GM15510 (cell line): ENCODE measurements around the gene STPG3.

Experiments
- POLR2A ChIP-seq: IDR thresholded peaks from 3 replicates; pipeline ENCODE4 v1.6.1; 2011; ENCODE audit warnings: borderline replicate concordance; ENCODE audit not compliant: insufficient read length; ENCODE audit errors: extremely low read depth

The STPG3 gene

DNA sequence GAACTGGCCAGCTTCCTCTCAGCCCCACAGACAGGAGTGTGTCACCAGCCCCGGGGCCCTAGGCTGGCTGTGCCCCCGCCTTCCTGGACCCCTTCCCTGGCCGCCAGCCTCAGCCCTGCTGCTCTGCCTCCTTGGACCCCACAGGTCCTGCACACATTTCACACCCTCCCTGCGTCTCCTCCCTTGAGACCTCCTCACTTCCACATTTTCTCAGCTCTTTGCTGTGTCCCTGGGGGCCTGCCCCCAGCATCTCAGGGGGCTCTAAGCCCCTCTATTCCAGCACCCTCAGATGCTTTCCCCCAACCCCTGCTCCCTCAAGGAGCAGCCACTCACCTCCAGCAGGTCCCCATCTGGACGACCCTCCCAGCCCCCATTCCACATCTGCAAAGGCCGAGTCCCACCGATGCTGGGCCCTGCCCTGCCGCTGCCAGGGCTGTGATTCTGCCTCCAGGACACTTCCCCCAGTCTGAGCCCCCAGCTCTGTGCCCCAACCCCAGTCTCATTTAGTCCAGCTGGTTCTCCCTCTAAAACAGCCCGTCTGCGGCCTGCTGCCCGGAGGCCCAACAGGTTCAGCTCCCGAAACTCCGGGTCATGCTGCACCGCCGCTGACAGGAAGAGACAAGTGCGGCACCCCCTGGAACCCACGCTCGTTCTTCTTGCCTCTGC lies 16.2 kb upstream of the STPG3 start:
- no peak for TF ChIP-seq POLR2A

DNA sequence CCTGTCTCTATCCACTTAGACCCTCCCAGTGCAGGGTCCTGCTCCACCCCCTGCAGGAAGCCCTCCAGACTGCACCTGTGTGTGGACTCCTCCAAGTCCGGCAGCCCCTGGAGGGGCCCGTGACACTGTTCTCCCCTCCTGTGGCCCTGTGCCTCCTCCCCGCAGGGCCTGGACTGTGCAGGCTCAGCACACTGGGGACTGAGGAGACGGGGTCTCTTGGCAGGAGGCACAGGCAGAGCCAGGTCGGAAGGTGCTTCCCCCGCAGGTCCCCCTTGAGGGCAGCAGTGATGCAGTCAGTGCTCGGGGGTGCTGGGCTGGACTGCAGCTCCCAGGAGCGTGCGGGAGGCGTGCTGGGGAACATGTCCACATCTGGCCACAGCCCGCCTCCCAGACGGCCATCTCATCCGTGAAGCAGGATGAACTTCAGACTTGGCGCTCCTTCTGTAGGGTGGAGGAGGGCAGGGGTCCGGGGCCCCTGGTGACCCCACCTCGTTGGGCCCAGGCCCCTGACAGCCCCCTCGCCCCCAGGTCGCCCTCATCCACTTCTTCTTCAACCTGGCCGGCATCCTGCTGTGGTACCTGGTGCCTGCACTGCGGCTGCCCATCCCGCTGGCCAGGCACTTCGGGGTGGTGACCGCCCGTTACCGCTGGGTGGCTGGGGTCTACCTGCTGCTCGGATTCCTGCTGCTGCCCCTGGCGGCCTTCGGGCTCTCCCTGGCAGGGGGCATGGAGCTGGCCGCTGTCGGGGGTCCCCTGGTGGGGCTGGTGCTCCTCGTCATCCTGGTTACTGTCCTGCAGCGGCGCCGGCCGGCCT lies 15.5 kb upstream of the STPG3 start:
- TF ChIP-seq POLR2A = no peak

- peak; percentile 26 for TF ChIP-seq POLR2A
Measured at GRCh38 chr9:137236238-137236935, 14.7 kb upstream of the STPG3 start.

DNA sequence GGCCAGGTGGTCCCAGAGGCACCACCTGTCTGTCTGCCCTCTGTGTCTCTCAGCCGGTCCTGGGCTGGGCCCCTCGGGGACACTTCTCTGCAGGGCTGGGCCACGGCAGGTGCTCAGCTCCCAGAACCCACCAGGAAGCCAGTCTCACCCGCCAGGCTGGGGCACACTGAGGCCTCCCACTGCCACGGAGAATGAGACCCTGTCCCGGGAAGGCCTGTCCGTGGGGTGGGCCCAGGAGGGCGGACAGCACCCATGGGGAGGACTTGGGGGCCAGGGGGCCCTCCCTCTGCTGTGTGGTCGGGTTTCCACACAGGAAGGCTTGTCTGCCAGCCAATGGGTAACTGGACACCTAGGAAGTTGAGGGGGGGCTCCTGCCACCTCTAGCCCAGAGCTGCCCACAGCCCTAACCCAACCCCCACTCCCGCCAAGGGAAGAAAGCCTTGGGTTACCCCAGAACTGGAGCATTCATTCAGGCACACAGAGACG lies 14.1 kb upstream of the STPG3 start:
- no peak for TF ChIP-seq POLR2A

- no peak for TF ChIP-seq POLR2A
Measured at GRCh38 chr9:137237759-137238726, 13.0 kb upstream of the STPG3 start.

DNA sequence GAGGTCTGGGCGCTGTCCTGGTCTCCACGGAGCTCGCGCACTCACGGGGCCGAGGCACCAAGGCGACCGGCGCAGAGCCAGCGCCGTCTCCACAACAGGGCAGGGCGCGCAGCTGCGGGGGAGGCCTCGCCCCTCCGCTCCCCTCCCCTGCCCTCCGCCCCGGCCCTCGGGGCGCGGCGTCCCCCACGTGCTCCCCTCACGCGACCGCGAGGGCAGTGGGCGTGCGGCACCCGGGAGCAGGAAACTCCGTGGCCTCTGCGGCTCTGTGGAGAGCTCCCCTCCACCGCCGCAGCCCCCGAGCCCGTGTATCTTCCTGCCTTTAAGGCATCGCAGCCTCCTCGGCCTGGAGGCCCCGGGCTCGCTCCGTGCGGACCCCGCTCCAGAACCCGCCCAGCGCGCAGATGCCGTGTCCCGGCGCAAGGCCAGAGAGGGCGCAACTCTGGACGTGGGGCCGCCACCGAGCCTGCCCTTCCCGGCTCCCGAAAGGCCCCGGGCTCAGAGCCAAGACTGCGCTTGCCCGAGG lies 10.7 kb upstream of the STPG3 start:
- TF ChIP-seq POLR2A = peak; percentile 68

- TF ChIP-seq POLR2A = peak; percentile 100
Measured at GRCh38 chr9:137240841-137241489, 10.1 kb upstream of the STPG3 start, which contains the start of gene TUBB4B. TSS of gene TUBB4B (plus strand) at chr9:137241287. CDS start at chr9:137241361, 74 bp downstream.

- no peak for TF ChIP-seq POLR2A
Measured at GRCh38 chr9:137241490-137242268, 9.4 kb upstream of the STPG3 start.

GRCh38 chr9:137242269-137243203 lies 8.6 kb upstream of the STPG3 start:
- TF ChIP-seq POLR2A = no peak

- TF ChIP-seq POLR2A = peak; percentile 40
Measured at GRCh38 chr9:137243626-137244485, 7.2 kb upstream of the STPG3 start.

DNA sequence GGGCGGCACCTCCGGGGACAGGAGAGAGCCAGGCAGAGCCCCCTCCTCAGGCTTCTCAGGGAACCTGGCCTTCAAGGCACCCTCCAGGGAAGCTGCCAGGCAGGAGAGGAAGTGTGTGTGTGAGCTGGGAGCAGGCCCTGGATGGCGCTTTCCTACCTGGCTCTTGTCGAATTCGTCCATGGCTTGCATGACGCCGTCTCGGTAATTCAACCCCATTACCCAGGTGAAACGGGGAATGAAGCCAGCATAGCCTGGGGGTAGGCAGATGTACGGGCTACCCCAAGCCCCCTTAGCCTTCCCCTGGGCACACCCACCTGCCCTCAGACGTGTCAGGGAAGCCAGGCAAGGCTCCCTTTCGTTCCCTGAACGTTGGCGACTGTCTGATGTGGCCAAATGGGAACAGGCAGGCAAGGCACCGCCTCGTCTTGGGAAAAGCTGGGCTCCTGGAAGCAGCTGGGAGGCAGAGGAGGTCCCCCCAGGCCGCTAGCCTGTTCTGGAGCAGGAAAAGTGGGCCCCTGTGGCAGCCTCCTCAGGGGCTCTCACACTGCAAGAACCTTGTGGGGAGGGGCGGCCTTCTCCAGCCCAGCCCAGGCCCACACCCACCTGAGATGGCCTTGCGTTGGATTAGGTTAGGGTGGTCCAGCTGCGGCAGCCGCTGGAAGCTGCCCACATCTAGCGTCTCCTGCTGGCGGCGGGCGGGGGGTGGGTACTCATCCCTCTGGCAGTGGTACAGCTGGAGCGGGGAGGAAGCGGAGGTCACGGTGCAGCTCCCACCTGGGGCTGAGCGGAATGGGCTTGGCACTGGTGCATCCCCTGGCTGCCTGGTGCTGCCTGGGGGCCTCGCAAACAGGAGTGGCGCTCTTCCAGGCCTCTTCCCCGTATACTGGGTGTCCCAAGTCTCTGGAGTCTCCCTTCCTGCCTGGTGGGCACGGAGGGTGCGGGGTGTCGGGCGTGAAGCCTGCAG lies 6.3 kb upstream of the STPG3 start:
- TF ChIP-seq POLR2A = no peak
